ENCODE measurements around the gene GAA. TPM values are rescaled to one million over a fixed set of nuclear protein-coding genes. Genes with fewer than 3 reads are reported as not detected.

Gene GAA
- total and polyA plus RNA-seq, 8 donors = 24.1 to 105 (median 36.9) TPM

GRCh38 chr17:80083136-80083661, 18.2 kb upstream of the GAA start:
- Histone ChIP-seq H3K4me1 (peaks cover 0 to 8% of the 10 kb centered on the region in 2 donors), H3K36me3 (no peaks in the 10 kb centered on the region), H3K27me3 (no peaks in the 10 kb centered on the region), H3K27ac (no peak overlapping the region), H3K9me3 (no peaks in the 10 kb centered on the region), H3K4me3 (no peak overlapping the region)
- no peak for TF ChIP-seq CTCF (IDR thresholded peaks at IDR 0.05)
- intact Hi-C loops (cut with DNase I) = no loop called here
- DNase-seq (peak in 1 of 4 donors; percentile 49), ATAC-seq (no peak)

GRCh38 chr17:80084773-80085172, 16.6 kb upstream of the GAA start:
- Histone ChIP-seq H3K36me3 (no peaks in the 10 kb centered on the region), H3K4me1 (peaks cover 0 to 8% of the 10 kb centered on the region in 2 donors), H3K27ac (no peak overlapping the region), H3K9me3 (no peaks in the 10 kb centered on the region), H3K4me3 (no peak overlapping the region), H3K27me3 (no peaks in the 10 kb centered on the region)
- TF ChIP-seq CTCF (IDR thresholded peaks at IDR 0.05) = no peak
- DNase-seq (peak in 1 of 4 donors; percentile 61), ATAC-seq (no peak)
- intact Hi-C loops (cut with DNase I) = no loop called here

GRCh38 chr17:80086081-80086480, 15.3 kb upstream of the GAA start:
- Histone ChIP-seq H3K4me1 (peaks cover 0 to 8% of the 10 kb centered on the region in 2 donors), H3K27ac (no peak overlapping the region), H3K4me3 (no peak overlapping the region), H3K27me3 (no peaks in the 10 kb centered on the region), H3K36me3 (no peaks in the 10 kb centered on the region), H3K9me3 (no peaks in the 10 kb centered on the region)
- DNase-seq (peak in 1 of 4 donors; percentile 48), ATAC-seq (no peak)
- TF ChIP-seq CTCF (IDR thresholded peaks at IDR 0.05) = no peak
- intact Hi-C loops (cut with DNase I) = no loop called here

- no peak overlapping the region for H3K27ac ChIP-seq
- no peaks in the 10 kb centered on the region for H3K36me3 ChIP-seq
- no peaks in the 10 kb centered on the region for H3K27me3 ChIP-seq
- no peak overlapping the region for H3K4me3 ChIP-seq
- H3K4me1 ChIP-seq = peaks cover 0 to 9% of the 10 kb centered on the region in 2 donors
- ATAC-seq (no peak), DNase-seq (peak in 1 of 4 donors; percentile 61)
- intact Hi-C loops (cut with DNase I) = no loop called here
- no peak for TF ChIP-seq CTCF (IDR thresholded peaks at IDR 0.05)
- no peaks in the 10 kb centered on the region for H3K9me3 ChIP-seq
These were observed 14.8 kb upstream of the GAA start for GRCh38 chr17:80086616-80087015.

GRCh38 chr17:80087346-80088265, 13.8 kb upstream of the GAA start:
- Histone ChIP-seq H3K27ac (no peak overlapping the region), H3K9me3 (no peaks in the 10 kb centered on the region), H3K4me1 (peaks cover 0 to 14% of the 10 kb centered on the region in 2 donors), H3K27me3 (no peaks in the 10 kb centered on the region), H3K36me3 (no peaks in the 10 kb centered on the region), H3K4me3 (no peak overlapping the region)
- intact Hi-C loops (cut with DNase I) = no loop called here
- no peak for TF ChIP-seq CTCF (IDR thresholded peaks at IDR 0.05)
- ATAC-seq = no peak
- peak in 1 of 4 donors; percentile 68 for DNase-seq
